Small intestine (tissue), 7 donors: Measurements from ENCODE around the gene MMD2. TPM values are rescaled to one million over a fixed set of nuclear protein-coding genes. Genes with fewer than 3 reads are reported as not detected.
"Not testable (repeated sequence)": the region's sequence is repeated elsewhere in the genome, so short reads cannot be mapped to it uniquely, and the experiment has no call there.

ENCODE experiments used
- DNase-seq, 2 donors: peaks; one replicate each; pipeline versions ENCODE4 v3.0.0 to v3.0.0-alpha.2; 2013
- FAIRE-seq: peaks from 2 replicates; lab custom pipeline; 2012; peaks lifted over from hg19 to GRCh38; lab: Jason Lieb, UNC
- H3K27ac ChIP-seq, 3 donors: one replicate each; pipeline ENCODE4 v1.5.1; 2013; ENCODE audit warnings: low read length in 2 of 3, mild to moderate bottlenecking in 2 of 3, control low read depth in 1 of 3, inconsistent platforms in 1 of 3, low read depth in 1 of 3, moderate library complexity in 1 of 3
- H3K27me3 ChIP-seq, 3 donors: one replicate each; pipeline ENCODE4 v1.6.1; 2013; ENCODE audit warnings: low read length in 3 of 3, inconsistent platforms in 1 of 3; ENCODE audit not compliant: control insufficient read depth in 3 of 3, insufficient read depth in 3 of 3
- H3K36me3 ChIP-seq, 3 donors: one replicate each; pipeline ENCODE4 v1.6.1; 2013; ENCODE audit warnings: low read length in 3 of 3, inconsistent platforms in 1 of 3, low read depth in 1 of 3, mild to moderate bottlenecking in 1 of 3, moderate library complexity in 1 of 3; ENCODE audit not compliant: control insufficient read depth in 3 of 3, insufficient read depth in 2 of 3
- H3K4me1 ChIP-seq, 3 donors: one replicate each; pipeline ENCODE4 v1.6.1; 2013; ENCODE audit warnings: low read length in 2 of 3, inconsistent platforms in 1 of 3, low read depth in 1 of 3, mild to moderate bottlenecking in 1 of 3, moderate library complexity in 1 of 3; ENCODE audit not compliant: control insufficient read depth in 3 of 3, insufficient read depth in 2 of 3
- H3K4me3 ChIP-seq, 3 donors: one replicate each; pipeline ENCODE4 v1.5.1; 2013; ENCODE audit warnings: low read length in 3 of 3, control low read depth in 1 of 3, inconsistent platforms in 1 of 3, low read depth in 1 of 3, mild to moderate bottlenecking in 1 of 3, moderate library complexity in 1 of 3
- H3K9me3 ChIP-seq, 2 donors: one replicate each; pipeline ENCODE4 v1.6.1; 2013; ENCODE audit warnings: low read depth in 1 of 2, low read length in 1 of 2; ENCODE audit not compliant: control insufficient read depth in 2 of 2, insufficient read depth in 1 of 2
- WGBS, 3 donors: extraction: QIAGEN DNeasy Blood & Tissue Kit; methylation state at CpG; one replicate each; pipeline ENCODE4 v1.1.7; 2013; 5-methylcytosine and 5-hydroxymethylcytosine counted together
- polyA plus RNA-seq, 4 donors: library from polyadenylated mRNA; stranded (reverse) in 3 of 4; unstranded in 1 of 4; fragments of 200-250 nt in 3 of 4; fragments of 120-200 nt in 1 of 4; gene quantifications; one replicate each; pipeline versions ENCODE4 v1.2.1 to v1.2.3, GENCODE V29; 2013
- donor health status: healthy with polysubstance abuse.
- donor health status: control.
- donor health status: control.
- donor health status: Bipolar disorder and iron deficiency.
- donor health status: healthy.

Gene MMD2
- polyA plus RNA-seq, 4 donors, result 0.12 TPM; not detected in 3

- Histone ChIP-seq H3K27ac (no peak overlapping the region), H3K4me3 (no peak overlapping the region), H3K27me3 (no peaks in the 10 kb centered on the region), H3K9me3 (no peaks in the 10 kb centered on the region), H3K36me3 (peaks cover 8 to 70% (median 15%) of the 10 kb centered on the region in 3 donors), H3K4me1 (no peaks in the 10 kb centered on the region)
- WGBS, 3 donors, result 91 to 94% (median 92%) methylated on average over 10 of the region's 10 CpGs
- DNase-seq, result no peak
- no peak for FAIRE-seq
These were observed 36.5 kb upstream of the MMD2 start for GRCh38 chr7:4995429-4995969.

GRCh38 chr7:4993471-4993870, 34.5 kb upstream of the MMD2 start:
- no peak for DNase-seq
- Histone ChIP-seq H3K27ac (no peak overlapping the region), H3K4me3 (no peak overlapping the region), H3K4me1 (no peaks in the 10 kb centered on the region), H3K9me3 (no peaks in the 10 kb centered on the region), H3K36me3 (peaks cover 4 to 69% (median 20%) of the 10 kb centered on the region in 3 donors), H3K27me3 (no peaks in the 10 kb centered on the region)
- FAIRE-seq, result no peak
- 91 to 95% (median 92%) methylated on average over 8 of the region's 8 CpGs for WGBS, 3 donors

DNA sequence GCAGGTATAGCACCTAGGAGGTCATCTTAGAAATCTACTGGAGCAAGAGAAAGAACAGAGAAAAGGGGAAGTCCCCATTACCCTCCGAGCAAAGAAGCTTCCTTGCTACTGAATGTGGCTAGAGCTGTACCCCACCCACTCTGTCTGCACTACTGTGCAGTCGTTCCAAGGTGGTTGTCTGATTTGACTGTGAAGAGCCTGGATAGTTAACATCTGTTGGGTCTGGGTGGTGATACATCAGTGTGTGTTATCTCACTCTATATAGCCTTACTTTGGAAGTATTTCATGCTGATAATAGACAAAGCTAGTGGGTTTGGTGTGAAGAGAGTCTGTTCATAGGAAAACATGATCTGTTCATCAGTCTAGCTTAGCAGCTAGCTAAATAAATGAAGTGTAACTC, 23.8 kb upstream of the MMD2 start:
- not testable (repeated sequence) for H3K27me3 ChIP-seq, H3K27ac ChIP-seq, FAIRE-seq, DNase-seq, H3K4me1 ChIP-seq, H3K9me3 ChIP-seq, H3K4me3 ChIP-seq
- peaks cover 7 to 32% (median 10%) of the 10 kb centered on the region in 3 donors for H3K36me3 ChIP-seq
- 46 to 63% (median 53%) methylated on average over 1 of the region's 2 CpGs for WGBS, 3 donors

- FAIRE-seq, DNase-seq, H3K4me1 ChIP-seq, H3K9me3 ChIP-seq, H3K4me3 ChIP-seq, H3K27ac ChIP-seq, H3K27me3 ChIP-seq: not testable (repeated sequence)
- peaks cover 3 to 32% (median 5%) of the 10 kb centered on the region in 3 donors for H3K36me3 ChIP-seq
- WGBS, 3 donors, result 96 to 98% (median 98%) methylated on average over 17 of the region's 17 CpGs
These were observed 22.4 kb upstream of the MMD2 start for GRCh38 chr7:4981295-4981890.

DNA sequence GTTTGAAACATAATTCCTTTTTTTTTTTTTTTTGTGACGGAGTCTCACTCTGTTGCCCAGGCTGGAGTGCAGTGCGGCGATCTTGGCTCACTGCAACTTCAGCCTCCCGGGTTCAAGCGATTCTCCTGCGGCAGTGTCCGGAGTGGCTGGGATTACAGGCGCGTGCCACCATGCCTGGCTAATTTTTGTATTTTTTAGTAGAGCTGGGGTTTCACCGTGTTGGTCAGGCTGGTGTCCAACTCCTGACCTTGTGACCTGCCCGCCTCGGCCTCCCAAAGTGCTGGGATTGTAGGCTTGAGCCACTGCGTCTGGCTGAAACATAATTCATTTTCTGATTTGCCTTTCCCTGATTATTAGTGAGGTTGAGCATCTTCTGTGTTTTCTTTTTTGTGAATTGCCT, 16.6 kb upstream of the MMD2 start:
- H3K4me3 ChIP-seq, H3K4me1 ChIP-seq, FAIRE-seq, DNase-seq, H3K27me3 ChIP-seq, H3K9me3 ChIP-seq, H3K27ac ChIP-seq: not testable (repeated sequence)
- WGBS, 3 donors, result 93 to 96% (median 95%) methylated on average over 13 of the region's 13 CpGs
- peaks cover under 1 to 13% (median 5%) of the 10 kb centered on the region in 3 donors for H3K36me3 ChIP-seq

DNA sequence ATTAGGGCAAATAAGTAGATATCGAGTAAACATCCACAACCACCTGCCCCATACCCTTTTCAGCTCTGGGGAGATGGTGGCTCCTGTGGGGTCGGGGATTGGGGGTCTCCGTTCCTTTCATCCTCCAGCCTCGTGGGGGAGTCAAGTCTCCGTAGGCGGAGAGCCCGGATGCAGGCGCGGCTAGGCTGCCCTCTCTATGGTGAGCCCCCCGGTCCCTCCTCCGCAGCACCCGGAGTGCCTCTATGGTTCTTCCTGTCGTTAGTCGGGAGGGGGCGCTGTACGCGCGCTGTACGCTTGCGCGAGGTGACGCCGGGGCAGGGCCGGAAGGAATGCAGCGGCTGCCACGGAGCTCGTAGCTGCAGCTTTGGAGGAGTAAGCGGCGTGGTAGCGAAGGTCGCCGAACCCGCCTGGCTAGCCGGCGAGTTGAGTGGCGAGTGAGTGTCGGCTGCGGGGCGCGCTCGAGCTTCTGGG, 14.8 kb upstream of the MMD2 start:
- 2 to 3% (median 2%) methylated on average over 35 to 41 of the region's 41 CpGs for WGBS, 3 donors
- DNase-seq (peak; percentile 93 to 98), FAIRE-seq (no peak)
- Histone ChIP-seq H3K27me3 (no peaks in the 10 kb centered on the region), H3K27ac (peak overlapping the region; percentile 76 to 93 (median 87)), H3K36me3 (peaks cover 0 to 13% (median 4%) of the 10 kb centered on the region in 3 donors), H3K4me1 (no peaks in the 10 kb centered on the region), H3K4me3 (peak overlapping the region; percentile 68 to 73 (median 71)), H3K9me3 (peaks cover 0 to 2% of the 10 kb centered on the region in 2 donors)

GRCh38 chr7:4972446-4972845, 13.5 kb upstream of the MMD2 start:
- FAIRE-seq, DNase-seq, H3K27ac ChIP-seq, H3K4me1 ChIP-seq, H3K4me3 ChIP-seq, H3K9me3 ChIP-seq, H3K27me3 ChIP-seq, H3K36me3 ChIP-seq: not testable (repeated sequence)
- 76 to 90% (median 83%) methylated on average over 9 to 10 of the region's 10 CpGs for WGBS, 3 donors

GRCh38 chr7:4965295-4966022, 6.5 kb upstream of the MMD2 start:
- Histone ChIP-seq H3K4me3 (no peak overlapping the region), H3K36me3 (no peaks in the 10 kb centered on the region), H3K27me3 (peaks cover 2 to 7% (median 3%) of the 10 kb centered on the region in 3 donors), H3K27ac (no peak overlapping the region), H3K4me1 (no peaks in the 10 kb centered on the region), H3K9me3 (no peaks in the 10 kb centered on the region)
- no peak for FAIRE-seq
- 85 to 88% (median 88%) methylated on average over 11 of the region's 11 CpGs for WGBS, 3 donors
- DNase-seq, result no peak
